Stimulated activated CD8-positive, alpha-beta memory T cell treated with anti-CD3 and anti-CD28 coated beads, Interleukin-12 subunit alpha, Interleukin-12 subunit beta, amount 100 ng/mL, for 4 hours (primary cell): Measurements from ENCODE around the gene PRDM11.
"Not testable (repeated sequence)": the region's sequence is repeated elsewhere in the genome, so short reads cannot be mapped to it uniquely, and the experiment has no call there.

Experiments
- DNase-seq: peaks from one replicate; pipeline ENCODE4 v3.0.0-alpha.2; 2020; ENCODE audit warnings: low read depth

Gene PRDM11

DNA sequence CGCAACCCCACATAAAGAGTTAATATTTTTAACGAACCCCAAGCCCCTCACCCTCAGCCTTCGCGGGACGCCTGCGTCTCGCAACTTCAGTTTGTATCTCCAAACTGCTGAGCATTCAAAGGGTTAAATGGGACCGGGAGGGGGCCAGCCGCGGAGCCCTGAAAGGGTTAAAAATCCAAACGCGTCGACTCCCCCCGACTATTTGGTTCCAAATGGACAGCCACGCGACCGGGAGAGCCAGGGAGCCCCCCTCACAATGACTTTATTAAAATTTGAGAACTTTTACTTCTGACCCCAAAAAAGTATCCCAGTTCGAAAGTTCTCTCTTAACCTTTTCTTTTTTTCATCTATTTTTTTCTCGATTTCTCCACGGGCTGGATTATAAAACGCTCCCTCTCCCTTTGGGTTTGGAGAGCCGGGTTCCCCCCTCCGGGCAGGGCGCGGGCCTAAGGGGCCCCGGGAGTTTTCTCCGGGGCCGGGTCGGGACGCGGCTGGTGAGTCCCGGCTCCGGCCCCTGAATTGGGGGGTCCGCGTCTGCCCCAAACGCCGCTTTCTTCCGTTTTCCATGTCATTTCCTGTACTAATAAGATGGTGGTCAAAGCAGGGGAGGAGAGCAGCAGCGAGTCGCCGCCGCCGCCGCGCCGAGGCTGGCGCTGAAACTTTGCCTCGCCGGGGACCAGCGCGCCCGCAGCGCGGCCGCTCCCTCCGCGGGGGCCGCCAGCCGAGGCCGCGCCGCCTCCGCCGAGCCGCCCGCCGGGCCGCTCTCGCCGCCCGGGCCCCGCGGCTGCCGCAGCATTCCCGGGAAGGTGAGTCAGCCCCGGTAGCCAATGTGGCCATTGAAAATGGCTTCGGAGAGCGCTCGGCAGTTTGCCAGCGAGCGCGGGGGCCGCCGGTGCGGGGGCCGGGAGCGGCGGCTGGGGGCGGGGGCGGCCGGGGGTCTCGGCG, at the start of gene PRDM11:
Gene PRDM11, plus strand, starts transcription at position 568 of the 945 bp plus-strand sequence. CDS start 35,128 bp downstream, outside the sequence.
- no peak for DNase-seq

GRCh38 chr11:45097721-45098493, 48.5 kb upstream of the PRDM11 start:
- DNase-seq, result no peak

DNA sequence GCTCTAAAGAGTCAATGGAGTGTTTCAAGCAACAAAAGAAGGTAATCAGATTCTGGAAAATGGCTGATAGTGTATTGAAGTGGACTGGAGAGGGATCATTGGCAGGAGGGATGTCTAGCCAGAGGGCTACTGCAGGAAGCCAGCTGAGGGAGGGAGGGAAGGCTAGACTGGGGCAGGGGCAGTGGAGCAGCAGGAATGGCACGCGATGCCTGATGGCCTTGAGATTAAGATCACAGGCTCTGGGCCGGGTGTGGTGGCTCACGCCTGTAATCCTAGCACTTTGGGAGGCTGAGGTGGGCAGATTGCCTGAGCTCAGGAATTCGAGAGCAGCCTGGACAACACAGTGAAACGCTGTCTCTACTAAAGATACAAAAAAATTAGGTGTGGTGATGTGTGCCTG, 47.5 kb upstream of the PRDM11 start:
- DNase-seq, result no peak

GRCh38 chr11:45100339-45100738, 46.1 kb upstream of the PRDM11 start:
- DNase-seq, result no peak

DNA sequence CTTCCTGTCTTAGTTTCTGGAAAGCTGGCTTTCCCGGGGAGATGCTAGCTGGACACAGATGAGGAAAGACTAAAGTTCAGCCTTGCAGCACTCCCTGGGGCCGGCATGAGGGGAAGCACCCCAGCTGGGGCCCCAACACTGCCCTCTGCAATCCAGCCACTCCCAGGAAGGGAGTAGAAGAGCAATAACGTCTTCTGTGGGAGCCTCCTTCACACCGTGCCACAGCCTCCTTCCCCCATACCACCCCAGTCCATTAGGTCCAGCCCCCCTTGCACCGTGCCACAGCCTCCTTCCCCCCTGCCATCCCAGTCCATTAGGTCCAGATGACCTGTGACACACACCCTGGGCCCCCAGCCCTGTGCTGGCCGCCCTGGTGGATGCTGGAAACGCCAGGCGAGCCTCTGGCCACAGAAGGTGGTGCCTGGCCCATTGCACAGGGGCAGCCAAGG, 44.1 kb upstream of the PRDM11 start:
- no peak for DNase-seq

- peak; percentile 63 for DNase-seq
Observed at GRCh38 chr11:45102810-45103621, 43.4 kb upstream of the PRDM11 start.

GRCh38 chr11:45104006-45104789, 42.2 kb upstream of the PRDM11 start:
- DNase-seq, result no peak

DNA sequence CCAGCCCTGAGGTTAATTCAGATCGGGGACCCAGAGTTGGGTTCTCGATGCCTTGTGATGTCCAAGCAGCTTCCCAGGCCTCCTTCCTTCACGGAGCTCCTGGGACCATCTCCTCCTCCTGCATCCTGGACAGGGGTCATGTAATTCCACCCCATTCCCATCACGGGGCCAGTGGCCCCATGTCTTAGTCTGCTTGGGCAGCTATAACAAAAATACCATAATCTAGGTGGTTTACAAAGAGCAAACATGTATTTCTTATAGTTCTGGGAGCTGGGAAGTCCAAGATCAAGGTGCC, 41.7 kb upstream of the PRDM11 start:
- DNase-seq, result no peak

DNA sequence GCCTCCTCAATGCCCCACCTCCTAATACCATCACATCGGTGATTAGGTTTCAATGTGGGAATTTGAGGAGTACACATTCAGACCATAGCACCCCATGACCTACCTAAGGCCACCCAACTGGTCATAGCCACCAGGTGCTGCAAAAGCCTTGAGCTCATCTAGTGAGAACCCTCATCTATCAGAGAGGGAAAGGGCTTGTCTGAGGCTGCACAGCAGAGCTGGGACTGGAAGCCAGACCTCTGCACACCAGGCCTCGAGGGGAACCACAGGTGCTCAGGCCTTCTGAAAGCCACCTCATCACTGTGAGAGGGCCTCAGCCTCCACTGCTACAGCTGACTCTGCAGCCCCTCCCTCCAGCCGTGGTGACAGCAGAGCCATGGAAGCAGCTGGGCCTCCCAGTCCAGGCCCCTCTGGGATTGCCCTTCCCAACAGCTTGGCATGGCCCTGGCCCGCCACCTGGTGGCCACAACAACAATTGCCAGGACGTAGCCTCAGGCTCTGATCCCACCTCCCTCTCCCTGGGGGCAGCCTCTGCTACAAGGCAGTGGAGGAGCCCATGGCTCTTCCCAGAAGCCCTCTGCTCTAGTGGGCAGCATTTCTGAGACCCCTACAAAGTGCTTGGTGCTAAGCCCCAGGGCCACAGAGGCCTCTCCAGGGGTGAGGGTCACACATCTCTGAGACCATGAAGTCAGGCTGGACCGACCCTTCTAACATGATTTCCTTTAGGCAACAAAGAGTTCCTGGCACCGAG, 41.0 kb upstream of the PRDM11 start:
- peak; percentile 48 for DNase-seq

DNA sequence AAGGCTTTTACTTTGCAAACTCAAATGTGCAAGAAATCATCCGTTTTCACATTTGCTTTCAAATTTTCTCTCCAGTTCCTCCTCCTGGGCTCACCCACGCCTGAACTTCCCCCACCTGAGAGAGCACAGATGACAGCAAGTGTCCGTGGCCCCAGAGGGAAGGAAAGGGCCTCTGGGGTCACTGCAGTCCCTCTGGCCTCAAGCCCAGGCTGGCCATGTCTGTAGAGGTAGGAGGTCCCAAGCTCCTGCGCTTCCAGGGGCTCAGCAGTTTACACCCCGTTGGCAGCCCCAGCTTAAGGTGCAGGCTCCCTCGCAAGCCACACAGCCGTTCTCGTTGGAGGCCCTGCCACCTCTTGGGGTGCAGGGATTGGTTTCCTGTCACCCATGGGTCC, 40.5 kb upstream of the PRDM11 start:
- no peak for DNase-seq

- DNase-seq, result no peak
Observed at GRCh38 chr11:45106440-45106839, 40.0 kb upstream of the PRDM11 start.

DNA sequence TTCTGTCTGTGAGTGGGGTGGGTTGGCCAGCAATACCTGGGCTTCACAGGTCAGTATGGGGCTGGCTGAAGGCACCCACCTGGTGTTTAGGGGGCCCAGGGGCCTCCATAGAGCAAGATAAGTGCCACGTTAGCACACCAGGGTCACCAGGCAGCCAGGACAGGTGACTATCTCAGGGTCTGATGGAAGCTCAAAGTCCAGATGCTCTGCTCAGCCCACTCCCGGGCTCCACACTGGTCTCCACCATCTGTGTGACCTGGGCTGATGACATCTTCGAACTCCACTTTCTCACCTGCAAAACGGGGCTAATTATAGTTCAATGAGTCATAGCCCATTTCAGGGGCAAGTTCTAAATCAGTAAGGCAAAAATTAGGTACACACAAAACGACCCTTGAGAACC, 39.4 kb upstream of the PRDM11 start:
- no peak for DNase-seq

GRCh38 chr11:45108070-45109064, 38.1 kb upstream of the PRDM11 start:
- DNase-seq, result no peak

DNA sequence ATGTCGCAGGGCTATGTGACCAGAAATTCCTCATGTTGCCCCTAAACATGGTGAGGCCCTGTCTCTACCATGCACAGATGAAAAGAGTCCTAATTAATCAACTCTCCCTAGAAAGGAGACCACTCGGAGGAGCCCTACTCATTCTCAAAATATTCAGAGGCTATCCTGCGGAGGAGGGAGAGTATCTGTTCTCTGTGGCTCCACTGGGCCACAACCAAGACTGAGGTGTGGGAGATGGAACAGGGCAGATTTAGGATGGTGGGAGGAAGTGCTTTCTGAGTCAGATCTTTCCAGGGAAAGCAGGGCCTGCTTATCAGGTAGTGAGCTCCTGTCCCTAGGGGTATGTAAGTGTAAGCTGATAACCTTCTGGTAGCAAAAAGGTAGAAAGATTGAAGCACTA, 37.0 kb upstream of the PRDM11 start:
- DNase-seq, result no peak

DNA sequence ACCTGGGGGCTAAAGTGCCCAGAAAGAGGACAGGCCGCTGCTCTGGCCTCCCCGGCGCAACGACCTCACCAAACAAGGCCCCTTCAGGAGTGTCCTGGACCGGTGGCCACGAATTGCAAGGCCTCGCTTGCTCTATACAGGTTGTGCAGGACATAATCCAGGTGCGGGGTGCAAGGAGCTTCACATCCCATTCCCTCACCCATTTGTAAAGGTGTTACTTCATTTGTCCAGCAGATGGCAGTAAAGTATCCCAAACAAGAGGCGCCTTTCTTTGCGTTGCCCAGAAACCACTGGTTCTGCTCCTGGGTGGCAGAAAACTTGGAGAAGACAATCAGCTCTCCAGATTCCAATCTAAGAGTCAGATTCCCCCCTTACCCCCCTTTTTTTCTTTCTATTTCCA, 35.9 kb upstream of the PRDM11 start:
- DNase-seq, result no peak

DNA sequence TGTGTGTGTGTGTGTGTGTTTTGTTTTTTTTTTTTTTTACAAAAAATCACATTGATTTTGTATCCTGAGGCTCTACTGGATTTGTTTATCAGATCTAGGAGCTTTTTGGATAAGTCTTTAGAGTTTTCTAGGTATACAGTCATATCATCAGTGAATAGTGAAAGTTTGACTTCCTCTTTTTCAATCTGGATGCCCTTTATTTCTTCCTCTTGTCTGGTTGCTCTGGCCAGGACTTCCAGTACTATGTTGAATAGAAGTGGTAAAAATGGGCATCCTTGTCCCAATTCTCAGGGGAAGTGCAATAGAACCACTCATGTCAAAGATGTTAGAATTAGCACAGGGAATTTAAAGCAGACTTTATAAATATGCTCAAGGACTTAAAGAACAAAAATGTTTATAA, 32.6 kb upstream of the PRDM11 start:
- DNase-seq, result no peak

DNA sequence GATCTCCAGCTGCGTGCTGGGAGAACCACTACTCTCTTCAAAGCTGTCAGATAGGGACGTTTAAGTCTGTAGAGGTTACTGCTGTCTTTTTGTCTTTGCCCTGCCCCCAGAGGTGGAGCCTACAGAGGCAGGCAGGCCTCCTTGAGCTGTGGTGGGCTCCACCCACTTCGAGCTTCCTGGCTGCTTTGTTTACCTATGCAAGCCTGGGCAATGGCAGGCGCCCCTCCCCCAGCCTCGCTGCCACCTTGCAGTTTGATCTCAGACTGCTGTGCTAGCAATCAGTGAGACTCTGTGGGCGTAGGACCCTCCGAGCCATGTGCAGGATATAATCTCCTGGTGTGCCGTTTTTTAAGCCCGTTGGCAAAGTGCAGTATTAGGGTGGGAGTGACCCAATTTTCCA, 18.6 kb upstream of the PRDM11 start:
- not testable (repeated sequence) for DNase-seq

GRCh38 chr11:45133878-45134277, 12.6 kb upstream of the PRDM11 start:
- no peak for DNase-seq

- no peak for DNase-seq
Observed at GRCh38 chr11:45141171-45141570, 5.3 kb upstream of the PRDM11 start.

- DNase-seq, result no peak
Observed at GRCh38 chr11:45141631-45142030, 4.8 kb upstream of the PRDM11 start.
